ENCODE measurements around the gene CCSAP.
A peak's percentile ranks its signal among the peaks of the same experiment; 100 is the strongest.

Gene CCSAP

GRCh38 chr1:229352975-229353374 lies 10.1 kb upstream of the CCSAP start:
- DNase-seq (ENCODE audit: low spot score), result no peak
- in situ Hi-C loops (cut with MboI; ENCODE audit: low sequenced_read_pairs, unreplicated experiment), result no loop called here
- no peak for TF ChIP-seq CTCF (IDR thresholded peaks at IDR 0.05; ENCODE audit: borderline replicate concordance, control extremely low read depth, extremely low read depth, insufficient read depth, missing control alignments)

DNA sequence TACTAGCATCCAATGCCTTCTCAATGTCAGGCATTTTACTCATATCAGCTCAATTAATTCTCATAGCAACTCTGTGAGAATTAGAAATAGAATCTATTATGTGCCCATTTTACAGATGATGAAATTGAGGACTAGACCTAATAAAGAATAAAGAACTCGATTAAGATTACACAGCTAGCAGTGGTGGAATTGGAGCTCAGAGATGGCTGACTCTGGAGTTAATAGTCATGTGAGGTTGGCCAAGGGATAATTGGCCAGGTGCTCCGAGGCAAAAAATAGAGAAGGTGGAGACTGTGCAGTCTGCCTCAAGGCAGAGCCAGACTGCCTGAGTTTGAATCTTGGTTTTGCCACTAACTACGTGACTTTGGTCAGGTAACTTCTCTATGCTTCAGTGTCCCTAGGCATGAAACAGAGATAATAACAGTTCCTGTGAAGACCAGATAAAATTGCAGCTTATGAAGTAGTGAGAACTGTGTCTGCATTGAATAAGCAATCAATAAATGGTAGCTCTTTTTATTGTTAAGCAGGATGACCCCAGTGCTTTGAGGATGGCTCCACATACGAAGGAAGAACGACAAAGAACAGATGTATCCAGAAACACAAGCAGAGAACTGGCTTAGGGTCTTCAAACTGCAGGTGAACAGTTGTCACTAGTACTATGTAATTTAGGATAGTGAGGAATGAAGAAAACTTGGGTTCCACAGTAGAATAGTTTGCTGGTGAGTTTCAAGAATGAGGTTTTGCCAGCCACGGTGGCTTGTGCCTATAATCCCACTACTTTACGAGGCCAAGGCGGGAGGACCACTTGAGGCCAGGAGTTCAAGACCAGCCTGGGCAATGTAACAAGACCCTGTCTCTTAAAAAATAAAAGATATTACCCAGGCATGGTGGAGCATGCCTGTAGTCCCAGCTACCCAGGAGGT lies 6.9 kb upstream of the CCSAP start:
- in situ Hi-C loops (cut with MboI; ENCODE audit: low sequenced_read_pairs, unreplicated experiment), result no loop called here
- no peak for DNase-seq (ENCODE audit: low spot score)
- no peak for TF ChIP-seq CTCF (IDR thresholded peaks at IDR 0.05; ENCODE audit: borderline replicate concordance, control extremely low read depth, extremely low read depth, insufficient read depth, missing control alignments)

DNA sequence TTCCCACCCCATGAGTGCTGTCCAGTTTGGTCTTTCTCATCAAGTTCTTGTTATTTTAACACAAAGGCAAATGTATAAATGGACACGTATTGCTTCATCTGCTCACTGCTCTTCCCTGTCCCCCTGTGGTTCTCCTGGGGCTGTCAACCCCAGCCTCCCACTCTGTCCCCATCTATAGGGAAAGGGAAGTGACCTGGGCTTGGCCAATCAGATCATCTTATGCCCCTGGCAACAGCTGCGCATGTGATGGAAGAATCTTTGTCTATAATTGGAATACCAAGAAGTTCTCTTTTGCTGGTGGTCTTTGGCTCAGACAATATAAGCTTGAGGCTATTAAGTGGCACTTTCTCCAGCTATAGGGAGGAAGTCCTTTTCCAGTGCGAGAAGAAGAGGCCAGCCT lies 4.7 kb upstream of the CCSAP start:
- in situ Hi-C loops (cut with MboI; ENCODE audit: low sequenced_read_pairs, unreplicated experiment), result no loop called here
- no peak for DNase-seq (ENCODE audit: low spot score)
- TF ChIP-seq CTCF (IDR thresholded peaks at IDR 0.05; ENCODE audit: borderline replicate concordance, control extremely low read depth, extremely low read depth, insufficient read depth, missing control alignments), result no peak

- in situ Hi-C loops (cut with MboI; ENCODE audit: low sequenced_read_pairs, unreplicated experiment), result no loop called here
- DNase-seq (ENCODE audit: low spot score), result no peak
- no peak for TF ChIP-seq CTCF (IDR thresholded peaks at IDR 0.05; ENCODE audit: borderline replicate concordance, control extremely low read depth, extremely low read depth, insufficient read depth, missing control alignments)
Measured at GRCh38 chr1:229344937-229345684, 2.3 kb upstream of the CCSAP start.

- no peak for DNase-seq (ENCODE audit: low spot score)
- TF ChIP-seq CTCF (IDR thresholded peaks at IDR 0.05; ENCODE audit: borderline replicate concordance, control extremely low read depth, extremely low read depth, insufficient read depth, missing control alignments), result no peak
- in situ Hi-C loops (cut with MboI; ENCODE audit: low sequenced_read_pairs, unreplicated experiment), result no loop called here
Measured at GRCh38 chr1:229344139-229344538, 1.3 kb upstream of the CCSAP start.

- DNase-seq (ENCODE audit: low spot score), result peak; percentile 89
- TF ChIP-seq CTCF (IDR thresholded peaks at IDR 0.05; ENCODE audit: borderline replicate concordance, control extremely low read depth, extremely low read depth, insufficient read depth, missing control alignments), result no peak
- in situ Hi-C loops (cut with MboI; ENCODE audit: low sequenced_read_pairs, unreplicated experiment), result no loop called here
Measured at GRCh38 chr1:229341774-229342655, 832 bp downstream of the CCSAP start.
